22Rv1 (cell line): ENCODE measurements around the gene MCFD2.
"Not testable (repeated sequence)": the region's sequence is repeated elsewhere in the genome, so short reads cannot be mapped to it uniquely, and the experiment has no call there.

Experiments
- H3K27ac ChIP-seq: fragments of 450-650 bp; 2 replicates; pipeline ENCODE4 v1.5.1; 2017
- CTCF ChIP-seq: fragments of 450-650 bp; IDR thresholded peaks from 2 replicates; pipeline ENCODE4 v1.5.1; 2017; ENCODE audit warnings: mild to moderate bottlenecking
- ZFX ChIP-seq: fragments of 450-650 bp; IDR thresholded peaks from 2 replicates; pipeline ENCODE4 v1.6.1; 2017; ENCODE audit warnings: antibody characterized with exemption, borderline replicate concordance

MCFD2 gene

GRCh38 chr2:46913471-46914381 is 1.9 kb downstream of the MCFD2 start:
- no peak overlapping the region for H3K27ac ChIP-seq
- TF ChIP-seq ZFX: no peak

- no peak overlapping the region for H3K27ac ChIP-seq
- no peak for TF ChIP-seq CTCF
- TF ChIP-seq ZFX: no peak
Observed at GRCh38 chr2:46909771-46910419, 5.7 kb downstream of the MCFD2 start.

- TF ChIP-seq ZFX (no peak), CTCF (no peak)
- no peak overlapping the region for H3K27ac ChIP-seq
Observed at GRCh38 chr2:46909150-46909549, 6.5 kb downstream of the MCFD2 start.

- H3K27ac ChIP-seq: not testable (repeated sequence)
Observed at GRCh38 chr2:46904908-46905678, 10.5 kb downstream of the MCFD2 start.

- not testable (repeated sequence) for H3K27ac ChIP-seq
Observed at GRCh38 chr2:46902980-46903379, 12.6 kb downstream of the MCFD2 start.

- TF ChIP-seq CTCF (no peak), ZFX (no peak)
- no peak overlapping the region for H3K27ac ChIP-seq
Observed at GRCh38 chr2:46902465-46902864, 13.1 kb downstream of the MCFD2 start.

- no peak overlapping the region for H3K27ac ChIP-seq
- TF ChIP-seq CTCF: no peak
- TF ChIP-seq ZFX: no peak
Observed at GRCh38 chr2:46901611-46902010, 14.0 kb downstream of the MCFD2 start.

GRCh38 chr2:46900381-46900780 is 15.2 kb downstream of the MCFD2 start:
- no peak overlapping the region for H3K27ac ChIP-seq
- TF ChIP-seq CTCF (no peak), ZFX (no peak)
